GM12874 (cell line): ENCODE data around the gene NINJ1.

Experiments used
- TF ChIP-seq, protein P1 (sequence below): IDR thresholded peaks from 2 replicates; pipeline ENCODE4 v1.5.1; 2011; ENCODE audit warnings: low read depth, mild to moderate bottlenecking, control low read depth, low read length, moderate library complexity; ENCODE audit not compliant: insufficient read depth

NINJ1 gene

GRCh38 chr9:93114984-93115335, 19.1 kb downstream of the NINJ1 start:
- TF ChIP-seq, protein P1, sequence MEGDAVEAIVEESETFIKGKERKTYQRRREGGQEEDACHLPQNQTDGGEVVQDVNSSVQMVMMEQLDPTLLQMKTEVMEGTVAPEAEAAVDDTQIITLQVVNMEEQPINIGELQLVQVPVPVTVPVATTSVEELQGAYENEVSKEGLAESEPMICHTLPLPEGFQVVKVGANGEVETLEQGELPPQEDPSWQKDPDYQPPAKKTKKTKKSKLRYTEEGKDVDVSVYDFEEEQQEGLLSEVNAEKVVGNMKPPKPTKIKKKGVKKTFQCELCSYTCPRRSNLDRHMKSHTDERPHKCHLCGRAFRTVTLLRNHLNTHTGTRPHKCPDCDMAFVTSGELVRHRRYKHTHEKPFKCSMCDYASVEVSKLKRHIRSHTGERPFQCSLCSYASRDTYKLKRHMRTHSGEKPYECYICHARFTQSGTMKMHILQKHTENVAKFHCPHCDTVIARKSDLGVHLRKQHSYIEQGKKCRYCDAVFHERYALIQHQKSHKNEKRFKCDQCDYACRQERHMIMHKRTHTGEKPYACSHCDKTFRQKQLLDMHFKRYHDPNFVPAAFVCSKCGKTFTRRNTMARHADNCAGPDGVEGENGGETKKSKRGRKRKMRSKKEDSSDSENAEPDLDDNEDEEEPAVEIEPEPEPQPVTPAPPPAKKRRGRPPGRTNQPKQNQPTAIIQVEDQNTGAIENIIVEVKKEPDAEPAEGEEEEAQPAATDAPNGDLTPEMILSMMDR, result no peak

DNA sequence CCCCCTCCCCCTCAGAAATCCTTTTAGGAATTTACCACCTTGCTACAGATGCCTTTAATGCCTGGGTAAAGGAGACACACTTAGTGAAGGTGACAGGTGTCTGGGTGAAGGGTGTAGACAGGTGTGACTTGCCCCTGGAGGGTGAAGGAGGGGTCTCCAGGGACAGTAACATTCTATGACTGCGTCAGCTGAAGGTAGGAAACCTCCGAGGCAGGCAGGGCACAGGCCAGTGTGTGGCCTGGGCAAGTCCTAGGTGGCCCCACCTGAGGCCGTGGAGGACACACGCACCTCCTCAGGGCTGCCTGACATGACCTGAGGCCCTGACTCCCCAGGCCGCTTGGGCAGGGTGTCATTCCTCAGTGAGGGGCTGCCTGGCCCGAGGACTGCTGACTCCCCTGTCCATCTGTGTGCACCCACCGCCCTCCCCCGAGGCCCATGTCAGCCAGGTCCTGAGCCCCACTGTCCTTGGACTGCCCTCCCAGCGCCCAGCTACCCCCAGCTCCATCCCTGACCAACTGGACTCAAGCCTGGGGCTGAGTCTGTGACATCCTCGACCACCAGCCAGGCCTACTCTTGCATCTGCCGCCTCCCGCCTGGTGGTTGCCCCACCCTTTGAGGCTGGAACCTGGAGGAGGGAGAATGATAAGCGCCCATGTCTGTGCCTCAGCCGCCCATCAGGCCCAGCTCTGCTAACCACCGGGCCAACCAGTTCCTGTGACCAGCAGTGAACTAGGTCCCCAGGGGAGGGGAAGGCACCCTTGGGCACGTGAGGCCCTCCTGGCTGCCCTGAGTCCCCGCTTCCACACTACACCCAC, 19.7 kb downstream of the NINJ1 start:
- TF ChIP-seq, protein P1, result no peak

DNA sequence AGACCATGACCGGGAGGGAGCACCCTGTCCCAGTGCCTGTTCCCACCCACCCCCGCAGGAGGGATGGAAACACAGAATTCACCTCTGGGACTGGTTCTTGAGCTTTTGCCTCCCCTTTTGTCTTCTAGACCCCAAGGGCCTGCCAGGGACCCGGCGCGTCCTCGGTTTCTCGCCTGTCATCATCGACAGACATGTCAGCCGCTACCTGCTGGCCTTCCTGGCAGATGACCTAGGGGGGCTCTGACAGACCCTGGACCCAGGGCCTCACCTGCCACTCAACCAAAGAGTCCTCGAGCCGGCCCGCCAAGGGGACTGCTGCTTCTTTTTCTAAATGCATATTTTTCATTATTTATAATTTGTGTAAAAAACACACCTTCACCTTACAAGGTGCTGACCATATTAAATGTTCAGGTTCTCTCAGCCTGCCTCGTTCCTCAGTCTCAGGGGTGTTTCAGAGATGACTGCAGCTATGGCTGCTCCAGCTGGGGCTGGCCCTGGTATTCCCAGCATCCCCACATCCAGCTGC, 21.1 kb downstream of the NINJ1 start:
- TF ChIP-seq, protein P1, result no peak

GRCh38 chr9:93112116-93112863, 21.8 kb downstream of the NINJ1 start:
- TF ChIP-seq, protein P1, result no peak

DNA sequence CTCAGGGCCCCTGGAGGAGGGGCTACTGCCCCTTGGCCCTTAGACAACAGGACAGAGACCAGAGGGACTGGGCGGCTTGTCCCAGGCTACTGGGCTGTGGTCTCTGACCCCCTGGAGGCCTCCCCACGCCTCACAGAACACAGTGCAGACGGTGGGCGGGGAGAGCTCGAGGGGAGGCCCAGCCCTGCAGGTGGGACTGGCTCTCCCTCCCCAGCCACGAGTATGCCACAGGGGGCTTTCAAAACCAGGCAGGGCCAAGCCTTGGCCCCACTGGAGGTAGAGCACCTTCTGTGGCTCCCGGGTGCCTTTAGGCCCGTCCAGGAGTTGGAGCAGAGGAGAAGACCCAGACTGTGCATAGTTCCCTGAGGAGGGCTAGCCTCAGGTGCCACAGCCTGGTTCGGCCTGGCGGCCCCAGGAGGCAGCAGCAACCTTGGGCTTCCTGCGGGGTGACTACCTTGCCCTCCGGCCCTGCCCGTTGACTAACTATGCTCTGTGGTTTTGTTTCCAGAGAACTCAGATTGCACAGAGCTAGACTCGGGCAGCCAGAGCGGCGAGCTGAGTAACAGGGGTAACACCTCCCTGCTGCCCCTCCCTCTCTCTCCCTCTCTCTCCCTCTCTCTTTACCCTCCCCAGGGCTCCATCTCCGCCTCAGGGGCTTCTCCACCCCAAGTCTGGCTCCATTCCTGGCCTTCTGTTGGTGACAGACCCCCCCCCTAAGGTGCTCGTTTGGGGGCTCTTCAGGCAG, 22.5 kb downstream of the NINJ1 start:
- TF ChIP-seq, protein P1, result no peak

DNA sequence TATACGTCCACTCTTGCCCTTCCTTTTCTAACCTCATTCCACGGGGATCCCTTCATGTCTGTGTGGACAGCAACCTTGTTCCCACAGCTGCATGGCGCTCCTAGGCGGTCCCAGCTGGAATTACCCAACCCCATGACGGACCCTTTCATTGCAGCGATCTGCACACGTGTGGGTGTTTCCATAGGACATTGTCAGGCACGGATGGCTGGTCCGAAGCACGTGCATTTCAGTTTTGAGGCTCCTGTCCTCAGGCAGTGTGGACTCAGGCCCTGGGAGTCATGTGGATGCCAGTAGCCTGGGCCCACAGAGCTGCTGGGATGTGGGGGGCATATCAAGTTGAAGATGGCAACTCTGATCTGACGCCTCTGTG, 23.1 kb downstream of the NINJ1 start:
- TF ChIP-seq, protein P1, result no peak

DNA sequence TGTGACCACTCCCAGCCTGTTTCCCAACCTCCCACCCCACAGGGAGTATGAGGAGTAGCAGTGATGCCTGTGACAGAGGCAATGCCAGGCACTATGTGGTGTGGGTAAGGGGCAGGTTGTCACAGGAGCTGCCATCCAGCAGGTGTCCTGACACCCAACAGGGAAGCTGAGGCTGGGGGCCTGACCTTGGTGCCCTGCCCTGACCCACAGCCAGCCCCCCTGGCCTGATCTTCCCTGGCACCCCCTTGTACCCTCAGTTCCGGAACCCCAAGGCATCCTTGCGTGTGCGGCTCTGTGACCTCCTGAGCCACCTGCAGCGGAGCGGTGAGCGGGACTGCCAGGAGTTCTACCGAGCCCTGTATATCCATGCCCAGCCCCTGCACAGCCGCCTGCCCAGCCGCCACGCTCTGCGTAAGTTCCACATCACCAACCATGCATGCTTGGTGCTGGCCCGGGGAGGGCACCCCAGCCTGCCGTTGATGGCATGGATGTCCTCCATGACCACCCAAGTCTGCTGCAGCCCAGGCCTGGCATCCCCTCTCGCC, 23.7 kb downstream of the NINJ1 start:
- TF ChIP-seq, protein P1, result no peak
